GM23248 (cell line): ENCODE measurements around the gene ACOX3.

Experiments
- EZH2 ChIP-seq: fragments of 200-600 bp; sonication (generic); IDR thresholded peaks from 2 replicates; pipeline ENCODE4 v1.6.1; 2018; ENCODE audit warnings: antibody characterized with exemption, mild to moderate bottlenecking; ENCODE audit not compliant: insufficient read depth, poor library complexity, severe bottlenecking
- EZH2phosphoT487 ChIP-seq: fragments of 200-600 bp; sonication (generic); IDR thresholded peaks from 2 replicates; pipeline ENCODE4 v1.6.1; 2018; ENCODE audit warnings: antibody characterized with exemption, moderate library complexity, mild to moderate bottlenecking, low read depth; ENCODE audit not compliant: insufficient read depth

GRCh38 chr4:8395504-8396296, 44.8 kb downstream of the ACOX3 start:
- TF ChIP-seq EZH2 (no peak), EZH2phosphoT487 (no peak)
